CD4-positive, alpha-beta T cell treated with Interleukin-6 for 4 hours (primary cell): ENCODE measurements around the gene EEF1A1.
A peak's percentile ranks its signal among the peaks of the same experiment; 100 is the strongest.
"Not testable (repeated sequence)": the region's sequence is repeated elsewhere in the genome, so short reads cannot be mapped to it uniquely, and the experiment has no call there.

ENCODE experiments used
- DNase-seq: peaks from one replicate; pipeline ENCODE4 v3.0.0-alpha.2; 2020; ENCODE audit warnings: mixed read lengths

Gene EEF1A1

GRCh38 chr6:73534628-73535027 lies 13.8 kb upstream of the EEF1A1 start:
- DNase-seq: no peak

- DNase-seq: no peak
Observed at GRCh38 chr6:73532293-73532692, 11.5 kb upstream of the EEF1A1 start.

DNA sequence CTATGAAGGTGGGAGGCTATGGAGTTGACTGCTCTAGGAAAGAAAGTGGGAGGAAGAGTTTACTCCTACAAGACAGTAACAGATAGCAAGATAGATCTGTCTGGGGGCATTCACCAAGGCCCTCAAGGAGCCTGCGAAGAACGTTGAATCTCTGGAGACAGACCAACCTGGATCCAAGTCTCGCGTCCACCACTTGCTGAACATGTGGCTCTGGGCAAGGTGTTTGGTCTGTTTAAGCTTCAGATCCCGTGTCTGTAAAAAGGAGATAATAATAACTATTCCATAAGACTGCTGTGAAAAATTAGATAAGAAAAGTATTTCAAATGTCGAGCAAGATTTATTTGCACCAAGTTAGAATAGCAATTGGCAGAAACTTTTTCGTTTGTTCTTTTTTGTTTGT lies 8.1 kb upstream of the EEF1A1 start:
- DNase-seq: no peak

DNA sequence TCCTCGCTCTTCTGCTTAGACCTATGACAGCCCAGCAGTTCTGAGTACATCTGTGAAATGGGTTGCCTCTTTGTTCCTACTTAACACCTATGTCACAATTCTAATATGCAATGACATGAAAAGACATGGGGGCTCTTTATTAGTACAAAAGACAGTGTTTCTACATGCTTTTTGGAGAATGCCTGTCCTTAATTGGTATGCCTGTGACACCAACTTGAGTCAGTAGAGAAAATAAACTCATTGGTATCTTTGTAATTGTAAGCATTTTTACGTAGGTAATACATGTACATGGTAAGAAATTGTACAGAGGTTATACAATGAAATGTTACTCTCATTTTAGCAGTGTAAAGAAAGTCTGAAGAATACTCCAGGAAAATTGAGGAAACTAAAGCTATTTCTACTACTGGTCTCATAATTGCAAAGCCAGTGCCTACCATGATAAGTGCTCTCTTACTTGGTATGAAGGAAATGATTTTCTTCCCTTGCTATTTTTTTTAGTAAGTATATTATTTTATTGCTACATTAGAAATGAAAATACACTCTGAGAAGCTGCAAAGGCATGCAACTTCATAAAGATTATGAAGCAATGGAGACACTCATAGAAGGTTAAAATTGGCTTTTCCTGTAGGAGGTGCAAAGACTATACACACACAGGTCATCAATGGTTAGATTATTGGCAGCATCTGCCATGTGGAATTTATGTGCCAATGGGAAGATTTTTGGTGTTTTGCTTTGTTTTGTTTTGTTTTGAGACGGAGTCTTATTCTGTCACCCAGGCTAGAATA lies 4.9 kb upstream of the EEF1A1 start:
- no peak for DNase-seq

DNA sequence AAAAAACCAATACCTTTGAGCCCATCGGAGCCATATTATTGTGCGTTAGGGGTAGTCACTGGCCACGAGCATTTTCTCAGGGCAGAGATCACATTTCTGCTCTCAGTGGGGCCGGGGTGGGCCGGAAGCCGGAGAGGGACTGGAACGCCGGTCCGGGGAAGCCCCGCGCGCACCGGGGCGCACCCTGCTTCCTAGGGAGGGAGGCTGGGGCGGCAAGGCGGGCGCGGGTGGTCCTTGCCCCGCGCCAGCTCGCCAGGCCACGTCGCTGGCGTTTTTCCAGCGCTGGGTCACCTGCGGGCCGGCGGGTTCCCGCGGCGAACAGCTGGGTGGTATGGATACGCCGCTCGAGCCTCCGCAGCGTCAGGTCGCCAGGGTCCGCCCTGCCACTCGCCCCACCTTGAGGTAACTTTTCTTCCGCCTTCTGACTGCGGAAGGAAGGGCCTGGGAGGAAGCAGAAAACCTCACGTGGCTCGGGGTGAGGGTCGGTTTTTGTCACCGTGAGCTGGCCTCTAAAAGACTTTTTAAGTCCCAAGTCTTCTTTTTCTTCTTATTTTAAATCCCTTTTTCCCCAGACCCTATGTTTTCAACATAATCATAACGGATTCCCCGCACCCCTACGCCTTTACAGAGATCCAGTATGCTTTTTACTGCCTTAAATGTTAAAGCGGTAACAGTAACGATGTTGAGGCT lies 2.7 kb upstream of the EEF1A1 start:
- peak; percentile 77 for DNase-seq

DNA sequence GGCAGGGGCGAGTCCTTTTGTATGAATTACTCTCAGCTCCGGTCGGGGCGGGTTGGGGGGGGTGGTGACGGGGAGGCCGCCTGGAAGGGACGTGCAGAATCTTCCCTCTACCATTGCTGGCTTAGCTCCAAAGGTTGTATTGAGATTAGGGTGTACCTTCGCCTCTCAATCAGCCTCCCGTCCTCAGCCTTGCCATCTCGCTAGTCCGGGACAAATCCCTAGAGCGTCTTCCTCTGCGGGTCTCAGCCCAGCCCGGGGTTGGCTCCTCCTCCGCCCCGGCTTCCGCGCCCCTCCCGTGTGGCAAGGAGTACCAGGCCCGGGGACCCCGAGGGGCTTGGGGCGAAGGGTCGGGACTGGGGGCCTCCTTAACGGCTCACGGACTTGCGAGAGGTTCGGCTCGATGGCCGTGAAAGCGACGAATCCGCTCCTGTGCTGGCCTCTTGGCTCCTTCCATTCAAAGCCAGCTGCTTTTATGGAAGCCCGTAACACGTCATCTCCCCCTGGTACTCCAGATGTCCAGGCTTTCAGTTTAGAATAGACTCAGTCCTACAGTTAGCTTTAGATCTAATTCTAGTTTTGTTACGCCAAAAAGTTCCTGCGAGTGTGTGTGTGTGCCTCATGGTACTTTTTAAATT lies 636 bp upstream of the EEF1A1 start:
- DNase-seq: no peak

DNA sequence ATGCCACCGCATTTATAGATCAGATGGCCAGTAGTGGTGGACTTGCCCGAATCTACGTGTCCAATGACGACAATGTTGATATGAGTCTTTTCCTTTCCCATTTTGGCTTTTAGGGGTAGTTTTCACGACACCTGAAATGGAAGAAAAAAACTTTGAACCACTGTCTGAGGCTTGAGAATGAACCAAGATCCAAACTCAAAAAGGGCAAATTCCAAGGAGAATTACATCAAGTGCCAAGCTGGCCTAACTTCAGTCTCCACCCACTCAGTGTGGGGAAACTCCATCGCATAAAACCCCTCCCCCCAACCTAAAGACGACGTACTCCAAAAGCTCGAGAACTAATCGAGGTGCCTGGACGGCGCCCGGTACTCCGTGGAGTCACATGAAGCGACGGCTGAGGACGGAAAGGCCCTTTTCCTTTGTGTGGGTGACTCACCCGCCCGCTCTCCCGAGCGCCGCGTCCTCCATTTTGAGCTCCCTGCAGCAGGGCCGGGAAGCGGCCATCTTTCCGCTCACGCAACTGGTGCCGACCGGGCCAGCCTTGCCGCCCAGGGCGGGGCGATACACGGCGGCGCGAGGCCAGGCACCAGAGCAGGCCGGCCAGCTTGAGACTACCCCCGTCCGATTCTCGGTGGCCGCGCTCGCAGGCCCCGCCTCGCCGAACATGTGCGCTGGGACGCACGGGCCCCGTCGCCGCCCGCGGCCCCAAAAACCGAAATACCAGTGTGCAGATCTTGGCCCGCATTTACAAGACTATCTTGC lies 725 bp downstream of the EEF1A1 start:
- DNase-seq: peak; percentile 84

DNA sequence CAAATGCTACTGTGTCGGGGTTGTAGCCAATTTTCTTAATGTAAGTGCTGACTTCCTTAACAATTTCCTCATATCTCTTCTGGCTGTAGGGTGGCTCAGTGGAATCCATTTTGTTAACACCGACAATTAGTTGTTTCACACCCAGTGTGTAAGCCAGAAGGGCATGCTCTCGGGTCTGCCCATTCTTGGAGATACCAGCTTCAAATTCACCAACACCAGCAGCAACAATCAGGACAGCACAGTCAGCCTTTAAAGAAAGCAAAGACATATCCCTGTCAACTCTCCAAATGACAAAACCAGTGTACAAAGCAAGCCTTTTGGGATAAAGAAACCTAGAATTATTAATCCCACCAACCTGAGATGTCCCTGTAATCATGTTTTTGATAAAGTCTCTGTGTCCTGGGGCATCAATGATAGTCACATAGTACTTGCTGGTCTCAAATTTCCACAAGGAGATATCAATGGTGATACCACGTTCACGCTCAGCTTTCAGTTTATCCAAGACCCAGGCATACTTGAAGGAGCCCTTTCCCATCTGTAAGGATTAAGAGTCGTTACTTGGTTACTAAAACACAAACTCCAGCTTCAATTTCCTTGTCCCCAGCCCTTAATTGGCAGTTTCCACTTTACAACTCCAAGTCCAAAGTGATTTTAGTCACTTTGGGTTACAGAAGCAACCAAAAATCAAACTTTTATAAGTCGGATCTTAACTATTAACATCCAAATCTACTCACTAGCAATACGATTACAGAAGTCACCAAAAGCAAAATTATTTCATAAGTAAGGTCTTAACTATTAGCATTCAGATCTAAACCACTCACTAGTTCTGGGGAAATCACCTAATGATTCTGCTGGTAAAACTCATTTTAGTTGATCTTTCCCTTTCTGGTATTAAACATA lies 1.6 kb downstream of the EEF1A1 start:
- DNase-seq: not testable (repeated sequence)

DNA sequence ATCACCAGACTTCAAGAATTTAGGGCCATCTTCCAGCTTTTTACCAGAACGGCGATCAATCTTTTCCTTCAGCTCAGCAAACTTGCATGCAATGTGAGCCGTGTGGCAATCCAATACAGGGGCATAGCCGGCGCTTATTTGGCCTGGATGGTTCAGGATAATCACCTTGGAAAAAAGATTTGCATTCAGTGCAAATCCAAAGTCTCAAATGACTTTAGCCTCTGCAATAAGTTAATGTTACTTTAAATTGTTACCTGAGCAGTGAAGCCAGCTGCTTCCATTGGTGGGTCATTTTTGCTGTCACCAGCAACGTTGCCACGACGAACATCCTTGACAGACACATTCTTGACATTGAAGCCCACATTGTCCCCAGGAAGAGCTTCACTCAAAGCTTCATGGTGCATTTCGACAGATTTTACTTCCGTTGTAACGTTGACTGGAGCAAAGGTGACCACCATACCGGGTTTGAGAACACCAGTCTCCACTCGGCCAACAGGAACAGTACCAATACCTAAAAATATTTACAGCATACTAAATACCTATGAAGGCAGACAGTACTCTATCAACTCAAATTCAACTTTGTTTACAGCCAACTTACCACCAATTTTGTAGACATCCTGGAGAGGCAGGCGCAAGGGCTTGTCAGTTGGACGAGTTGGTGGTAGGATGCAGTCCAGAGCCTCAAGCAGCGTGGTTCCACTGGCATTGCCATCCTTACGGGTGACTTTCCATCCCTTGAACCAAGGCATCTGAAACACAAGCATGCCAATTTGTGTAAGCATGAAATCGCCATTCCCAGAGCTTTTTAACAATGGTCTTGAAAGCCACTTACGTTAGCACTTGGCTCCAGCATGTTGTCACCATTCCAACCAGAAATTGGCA lies 2.5 kb downstream of the EEF1A1 start:
- DNase-seq: not testable (repeated sequence)

DNA sequence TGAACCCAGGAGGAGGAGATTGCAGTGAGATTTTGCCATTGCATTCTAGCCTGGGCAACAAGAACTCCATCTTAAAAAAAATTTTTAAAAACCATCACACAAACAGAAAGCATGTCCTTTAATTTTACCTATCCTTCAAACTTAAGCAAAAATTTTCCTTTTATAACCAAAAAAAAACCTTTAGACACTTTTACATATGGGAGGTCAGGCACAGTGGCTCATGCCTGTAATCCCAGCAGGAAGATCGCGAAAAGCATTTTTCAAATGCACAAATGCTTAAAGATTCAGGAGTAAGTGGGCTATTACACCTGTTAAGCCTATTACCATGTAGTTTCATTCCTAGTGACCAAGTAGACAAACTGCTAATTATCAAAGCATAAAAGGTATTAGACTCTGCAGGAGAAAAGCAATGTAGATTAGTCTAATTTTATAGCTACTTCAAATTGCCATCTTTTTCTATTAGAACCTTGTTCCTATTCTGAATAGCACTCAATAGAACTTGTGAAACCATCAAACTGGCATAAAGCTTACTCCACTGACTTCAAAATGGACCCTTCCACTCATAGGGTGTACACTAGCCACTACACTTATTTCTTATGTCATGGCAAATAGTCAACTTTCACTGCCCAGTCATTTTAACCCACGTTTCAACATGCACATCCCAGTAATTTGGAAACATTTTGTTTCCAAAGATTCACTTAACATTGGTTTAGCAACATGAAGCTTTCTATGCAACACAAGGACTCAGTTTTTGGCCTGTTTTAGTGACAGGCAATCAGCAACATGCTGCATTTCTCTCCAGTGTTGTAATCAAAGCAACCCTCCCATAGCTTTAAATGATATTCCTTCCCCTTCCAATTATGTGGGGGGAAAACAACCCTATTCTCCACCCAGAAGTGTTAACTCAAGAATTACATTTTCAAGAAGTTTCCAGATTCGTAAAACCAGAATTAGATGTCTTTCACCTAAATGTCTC lies 4.0 kb downstream of the EEF1A1 start:
- DNase-seq: no peak

GRCh38 chr6:73515204-73515655 lies 5.6 kb downstream of the EEF1A1 start:
- no peak for DNase-seq

DNA sequence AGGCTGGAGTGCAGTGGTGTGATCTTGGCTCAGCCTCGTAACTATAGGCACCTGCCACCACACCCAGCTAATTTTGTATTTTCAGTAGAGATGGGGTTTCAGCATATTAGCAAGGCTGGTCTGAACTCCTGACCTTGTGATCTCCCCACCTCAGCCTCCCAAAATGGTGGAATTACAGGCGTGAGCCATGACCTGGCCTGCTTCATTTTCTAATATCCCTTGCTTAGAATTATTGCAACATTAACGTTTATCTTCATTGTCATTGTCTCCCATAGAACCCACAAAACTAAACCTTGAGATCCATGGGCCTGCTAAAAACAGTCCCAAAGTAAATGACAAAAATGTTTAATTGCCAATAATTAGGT lies 6.1 kb downstream of the EEF1A1 start:
- DNase-seq: no peak

DNA sequence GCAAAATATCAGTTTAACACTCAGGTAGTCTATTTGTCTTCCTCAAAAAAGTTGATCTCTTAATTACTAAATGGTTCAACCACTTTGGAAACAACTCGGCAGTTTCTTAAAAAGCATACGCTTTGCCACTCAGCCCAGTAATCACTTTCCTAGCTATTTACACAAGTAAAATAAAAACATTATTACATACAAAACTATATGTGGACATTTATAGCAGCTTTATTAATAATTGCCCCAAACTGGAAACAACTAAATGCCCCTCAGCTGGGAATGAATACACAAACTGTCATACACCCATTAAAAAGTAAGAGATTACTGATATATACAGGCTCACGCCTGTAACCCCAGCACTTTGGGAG lies 7.4 kb downstream of the EEF1A1 start:
- DNase-seq: no peak

GRCh38 chr6:73511796-73512195 lies 9.0 kb downstream of the EEF1A1 start:
- DNase-seq: no peak

GRCh38 chr6:73509851-73510250 lies 11.0 kb downstream of the EEF1A1 start:
- no peak for DNase-seq

GRCh38 chr6:73508776-73509175 lies 12.1 kb downstream of the EEF1A1 start:
- no peak for DNase-seq

DNA sequence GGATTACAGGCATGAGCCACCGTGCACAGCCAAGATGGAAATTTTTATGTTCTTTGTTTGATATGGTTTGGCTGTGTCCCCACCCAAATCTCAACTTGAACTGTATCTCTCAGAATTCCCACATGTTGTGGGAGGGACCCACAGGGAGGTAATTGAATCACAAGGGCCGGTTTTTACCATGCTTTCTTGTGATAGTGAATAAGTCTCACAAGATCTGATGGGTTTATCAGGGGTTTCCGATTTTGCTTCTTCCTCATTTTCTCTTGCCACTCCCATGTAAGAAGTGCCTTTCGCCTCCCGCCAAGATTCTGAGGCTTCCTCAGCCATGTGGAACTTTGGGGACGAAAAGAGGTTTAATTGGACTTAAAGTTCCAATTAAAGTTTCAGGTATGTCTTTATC lies 14.6 kb downstream of the EEF1A1 start:
- no peak for DNase-seq

- DNase-seq: not testable (repeated sequence)
Observed at GRCh38 chr6:73505705-73506104, 15.1 kb downstream of the EEF1A1 start.

DNA sequence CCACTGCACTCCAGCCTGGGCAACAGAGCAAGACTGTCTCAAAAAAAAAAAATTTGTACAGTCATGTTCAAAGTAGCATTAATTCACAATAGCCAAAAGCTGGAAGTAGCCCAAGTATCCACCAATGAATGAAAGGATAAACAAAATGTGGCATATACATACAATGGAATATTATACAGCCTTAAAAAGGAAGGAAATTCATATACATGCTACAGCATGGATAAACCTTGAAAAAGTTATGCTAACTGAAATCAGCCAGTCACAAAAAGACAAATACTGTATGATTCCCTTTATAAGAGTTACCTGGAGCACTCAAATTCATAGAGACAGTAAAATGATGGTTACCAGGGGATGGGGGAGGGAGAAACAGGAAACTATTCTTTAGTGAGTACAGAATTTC lies 15.7 kb downstream of the EEF1A1 start:
- DNase-seq: no peak

GRCh38 chr6:73504160-73504559 lies 16.7 kb downstream of the EEF1A1 start:
- DNase-seq: no peak
